ENCODE measurements around the gene OCSTAMP.

Gene OCSTAMP

GRCh38 chr20:46572790-46573189 lies 22.3 kb upstream of the OCSTAMP start:
- DNase-seq = no peak

GRCh38 chr20:46572153-46572552 lies 21.7 kb upstream of the OCSTAMP start:
- no peak for DNase-seq

GRCh38 chr20:46571418-46571817 lies 21.0 kb upstream of the OCSTAMP start:
- DNase-seq = no peak

- no peak for DNase-seq
Observed at GRCh38 chr20:46570956-46571355, 20.5 kb upstream of the OCSTAMP start.

GRCh38 chr20:46569961-46570360 lies 19.5 kb upstream of the OCSTAMP start:
- no peak for DNase-seq

GRCh38 chr20:46568570-46569129 lies 18.2 kb upstream of the OCSTAMP start:
- DNase-seq = no peak

GRCh38 chr20:46566125-46566524 lies 15.7 kb upstream of the OCSTAMP start:
- no peak for DNase-seq

- DNase-seq = no peak
Observed at GRCh38 chr20:46564241-46564957, 13.9 kb upstream of the OCSTAMP start.

- DNase-seq = no peak
Observed at GRCh38 chr20:46563860-46564221, 13.4 kb upstream of the OCSTAMP start.

GRCh38 chr20:46563170-46563859 lies 12.9 kb upstream of the OCSTAMP start:
- no peak for DNase-seq

GRCh38 chr20:46562373-46563169 lies 12.1 kb upstream of the OCSTAMP start:
- DNase-seq = no peak

GRCh38 chr20:46562009-46562372 lies 11.5 kb upstream of the OCSTAMP start:
- no peak for DNase-seq

- DNase-seq = no peak
Observed at GRCh38 chr20:46559685-46560440, 9.4 kb upstream of the OCSTAMP start.

GRCh38 chr20:46559001-46559400 lies 8.5 kb upstream of the OCSTAMP start:
- DNase-seq = no peak

GRCh38 chr20:46558511-46558959 lies 8.1 kb upstream of the OCSTAMP start:
- DNase-seq = no peak

GRCh38 chr20:46557231-46557956 lies 6.9 kb upstream of the OCSTAMP start:
- DNase-seq = no peak

GRCh38 chr20:46555370-46555956 lies 5.0 kb upstream of the OCSTAMP start:
- no peak for DNase-seq

GRCh38 chr20:46554828-46555227 lies 4.4 kb upstream of the OCSTAMP start:
- no peak for DNase-seq

- DNase-seq = no peak
Observed at GRCh38 chr20:46553926-46554325, 3.5 kb upstream of the OCSTAMP start.

- DNase-seq = no peak
Observed at GRCh38 chr20:46552460-46553420, 2.3 kb upstream of the OCSTAMP start.

Measured in activated gamma-delta T cell (primary cell).